Suprapubic skin (tissue), 3 donors: ENCODE results near the gene BOLL.

Experiments
- EP300 ChIP-seq: sonication (generic); formaldehyde crosslinking; IDR thresholded peaks from one replicate; pipeline ENCODE4 v1.6.1; 2017; ENCODE audit warnings: antibody characterized with exemption
- POLR2A ChIP-seq, 2 donors: fragments of 450-650 bp; IDR thresholded peaks; one replicate each; pipeline ENCODE4 v1.6.1; 2017; ENCODE audit warnings: antibody characterized with exemption in 2 of 2, mild to moderate bottlenecking in 2 of 2, moderate library complexity in 2 of 2
- TF ChIP-seq, protein P1 (sequence below), 2 donors: fragments of 200-600 bp in 1 of 2; fragments of 450-650 bp in 1 of 2; sonication (generic) in 1 of 2; IDR thresholded peaks; one replicate each; pipeline ENCODE4 v1.5.1; 2016 to 2019; ENCODE audit warnings: antibody characterized with exemption in 2 of 2, mild to moderate bottlenecking in 1 of 2, moderate library complexity in 1 of 2

DNA sequence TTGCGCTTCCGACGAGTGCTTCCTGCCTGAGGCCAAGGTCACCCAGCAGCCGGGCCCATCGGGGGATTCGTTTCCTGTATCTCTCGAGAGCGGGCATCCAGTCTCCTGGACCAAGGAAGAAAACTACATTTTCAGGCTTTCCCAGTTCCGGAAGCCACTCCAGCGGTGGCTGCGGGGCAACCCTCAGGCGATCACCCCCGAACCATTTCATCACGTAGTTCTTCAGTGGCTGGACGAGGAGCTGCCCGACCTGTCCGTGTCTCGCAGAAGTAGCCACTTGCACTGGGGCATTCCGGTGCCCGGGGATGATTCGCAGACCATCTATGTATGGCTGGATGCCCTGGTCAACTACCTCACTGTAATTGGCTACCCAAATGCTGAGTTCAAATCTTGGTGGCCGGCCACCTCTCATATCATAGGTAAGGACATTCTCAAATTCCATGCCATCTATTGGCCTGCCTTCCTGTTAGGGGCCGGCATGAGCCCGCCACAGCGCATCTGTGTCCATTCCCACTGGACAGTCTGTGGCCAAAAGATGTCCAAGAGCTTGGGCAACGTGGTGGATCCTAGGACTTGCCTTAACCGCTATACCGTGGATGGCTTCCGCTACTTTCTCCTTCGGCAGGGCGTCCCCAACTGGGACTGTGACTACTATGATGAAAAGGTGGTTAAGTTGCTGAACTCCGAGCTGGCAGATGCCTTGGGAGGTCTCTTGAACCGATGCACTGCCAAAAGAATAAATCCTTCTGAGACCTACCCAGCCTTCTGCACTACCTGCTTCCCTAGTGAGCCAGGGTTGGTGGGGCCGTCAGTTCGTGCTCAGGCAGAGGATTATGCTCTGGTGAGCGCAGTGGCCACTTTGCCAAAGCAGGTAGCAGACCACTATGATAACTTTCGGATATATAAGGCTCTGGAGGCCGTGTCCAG is 78.9 kb downstream of the BOLL start:
- TF ChIP-seq, protein P1, sequence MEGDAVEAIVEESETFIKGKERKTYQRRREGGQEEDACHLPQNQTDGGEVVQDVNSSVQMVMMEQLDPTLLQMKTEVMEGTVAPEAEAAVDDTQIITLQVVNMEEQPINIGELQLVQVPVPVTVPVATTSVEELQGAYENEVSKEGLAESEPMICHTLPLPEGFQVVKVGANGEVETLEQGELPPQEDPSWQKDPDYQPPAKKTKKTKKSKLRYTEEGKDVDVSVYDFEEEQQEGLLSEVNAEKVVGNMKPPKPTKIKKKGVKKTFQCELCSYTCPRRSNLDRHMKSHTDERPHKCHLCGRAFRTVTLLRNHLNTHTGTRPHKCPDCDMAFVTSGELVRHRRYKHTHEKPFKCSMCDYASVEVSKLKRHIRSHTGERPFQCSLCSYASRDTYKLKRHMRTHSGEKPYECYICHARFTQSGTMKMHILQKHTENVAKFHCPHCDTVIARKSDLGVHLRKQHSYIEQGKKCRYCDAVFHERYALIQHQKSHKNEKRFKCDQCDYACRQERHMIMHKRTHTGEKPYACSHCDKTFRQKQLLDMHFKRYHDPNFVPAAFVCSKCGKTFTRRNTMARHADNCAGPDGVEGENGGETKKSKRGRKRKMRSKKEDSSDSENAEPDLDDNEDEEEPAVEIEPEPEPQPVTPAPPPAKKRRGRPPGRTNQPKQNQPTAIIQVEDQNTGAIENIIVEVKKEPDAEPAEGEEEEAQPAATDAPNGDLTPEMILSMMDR (IDR thresholded peaks at IDR 0.05), result no peak
- no peak for TF ChIP-seq POLR2A (IDR thresholded peaks at IDR 0.05)
- TF ChIP-seq EP300, result no peak
